NB4 (cell line): ENCODE data around the gene ACSM2A.

Experiments used
- POLR2A ChIP-seq: IDR thresholded peaks from 2 replicates; pipeline ENCODE4 v1.6.1; 2011; ENCODE audit warnings: mild to moderate bottlenecking; ENCODE audit not compliant: insufficient read length; ENCODE audit errors: extremely low read depth
- TF ChIP-seq, protein P1 (sequence below): IDR thresholded peaks from one replicate; pipeline ENCODE4 v1.5.1; 2012; ENCODE audit warnings: low read depth, low read length

DNA sequence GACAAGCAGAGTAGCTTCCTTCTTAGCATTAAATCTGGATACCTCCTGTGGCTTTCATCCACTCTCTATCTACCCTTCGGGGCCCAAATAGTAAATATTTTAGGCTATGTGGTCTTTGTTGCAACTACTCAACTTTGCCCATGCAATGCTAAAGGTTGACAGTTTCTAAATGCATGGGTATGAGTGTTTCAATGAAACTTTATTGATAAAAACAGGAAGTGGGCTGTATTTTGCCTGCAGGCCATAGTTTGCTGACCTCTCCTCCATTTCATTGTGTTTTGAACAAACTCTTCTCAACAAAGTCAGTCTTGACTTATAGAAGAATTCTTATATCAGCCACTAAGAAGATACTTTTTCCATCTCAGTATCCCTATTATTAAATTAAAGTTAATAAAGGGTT, 34.1 kb downstream of the ACSM2A start:
- no peak for TF ChIP-seq POLR2A
- TF ChIP-seq, protein P1, sequence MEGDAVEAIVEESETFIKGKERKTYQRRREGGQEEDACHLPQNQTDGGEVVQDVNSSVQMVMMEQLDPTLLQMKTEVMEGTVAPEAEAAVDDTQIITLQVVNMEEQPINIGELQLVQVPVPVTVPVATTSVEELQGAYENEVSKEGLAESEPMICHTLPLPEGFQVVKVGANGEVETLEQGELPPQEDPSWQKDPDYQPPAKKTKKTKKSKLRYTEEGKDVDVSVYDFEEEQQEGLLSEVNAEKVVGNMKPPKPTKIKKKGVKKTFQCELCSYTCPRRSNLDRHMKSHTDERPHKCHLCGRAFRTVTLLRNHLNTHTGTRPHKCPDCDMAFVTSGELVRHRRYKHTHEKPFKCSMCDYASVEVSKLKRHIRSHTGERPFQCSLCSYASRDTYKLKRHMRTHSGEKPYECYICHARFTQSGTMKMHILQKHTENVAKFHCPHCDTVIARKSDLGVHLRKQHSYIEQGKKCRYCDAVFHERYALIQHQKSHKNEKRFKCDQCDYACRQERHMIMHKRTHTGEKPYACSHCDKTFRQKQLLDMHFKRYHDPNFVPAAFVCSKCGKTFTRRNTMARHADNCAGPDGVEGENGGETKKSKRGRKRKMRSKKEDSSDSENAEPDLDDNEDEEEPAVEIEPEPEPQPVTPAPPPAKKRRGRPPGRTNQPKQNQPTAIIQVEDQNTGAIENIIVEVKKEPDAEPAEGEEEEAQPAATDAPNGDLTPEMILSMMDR = no peak
